Uterus (tissue), 4 donors: ENCODE measurements around the gene FOSB. TPM values are rescaled to one million over a fixed set of nuclear protein-coding genes. Genes with fewer than 3 reads are reported as not detected.

ENCODE experiments used
- DNase-seq, 2 donors: peaks; one replicate each; pipeline ENCODE4 v3.0.0-alpha.2; 2019 to 2020
- H3K27ac ChIP-seq, 2 donors: fragments of 200-600 bp; sonication (generic); 1 replicate in 1 of 2; 2 replicates in 1 of 2; pipeline ENCODE4 v1.5.1; 2016 to 2018
- H3K27me3 ChIP-seq, 2 donors: fragments of 200-600 bp; sonication (generic); one replicate each; pipeline ENCODE4 v1.5.1; 2018 to 2019; ENCODE audit warnings: control low read depth in 1 of 2
- H3K36me3 ChIP-seq, 2 donors: fragments of 200-600 bp; sonication (generic); one replicate each; pipeline ENCODE4 v1.5.1; 2019; ENCODE audit warnings: control low read depth in 1 of 2
- H3K4me1 ChIP-seq, 2 donors: fragments of 200-600 bp; sonication (generic); one replicate each; pipeline ENCODE4 v1.5.1; 2018 to 2019; ENCODE audit warnings: control low read depth in 1 of 2
- H3K4me3 ChIP-seq, 2 donors: fragments of 200-600 bp; sonication (generic); 1 replicate in 1 of 2; 2 replicates in 1 of 2; pipeline ENCODE4 v1.5.1; 2018 to 2019; ENCODE audit warnings: mild to moderate bottlenecking in 1 of 2
- H3K9me3 ChIP-seq, 2 donors: fragments of 200-600 bp; sonication (generic); one replicate each; pipeline ENCODE4 v1.5.1; 2019; ENCODE audit warnings: control low read depth in 1 of 2
- CTCF ChIP-seq, 4 experiments: fragments of 200-600 bp in 2 of 4; fragments of 450-650 bp in 2 of 4; sonication (generic) in 2 of 4; IDR thresholded peaks; one replicate each; pipeline ENCODE4 v1.5.1; 2016 to 2019; ENCODE audit warnings: antibody characterized with exemption in 4 of 4, mild to moderate bottlenecking in 2 of 4, moderate library complexity in 1 of 4
- POLR2A ChIP-seq, 2 donors: fragments of 450-650 bp; IDR thresholded peaks; one replicate each; pipeline ENCODE4 v1.6.1; 2016; ENCODE audit warnings: antibody characterized with exemption in 2 of 2, mild to moderate bottlenecking in 1 of 2, moderate library complexity in 1 of 2
- intact Hi-C: fragments of 100-400 bp; cut with DNase I; formaldehyde crosslinking; loops from one replicate; pipeline ENCODE4 v1.15.1; 2023; ENCODE audit warnings: low total_unique reads
- total RNA-seq, 4 donors: library from RNA; depleted of rRNA in 3 of 4; stranded (reverse); fragments of >200 nt in 3 of 4; gene quantifications; one replicate each; pipeline versions ENCODE4 v1.1.0 to v1.2.4, GENCODE V29; 2014 to 2023
- donor health status: DM: yes; HTN: yes; CAD: no.

The FOSB gene
- total RNA-seq, 4 donors from 2014 or later: 8.1 to 52.1 (median 28.6) TPM; not detected in 1

- TF ChIP-seq CTCF (IDR thresholded peaks at IDR 0.05) (no peak), POLR2A (IDR thresholded peaks at IDR 0.05) (no peak)
- peak overlapping the region in 1 of 2 donors; percentile 69 for H3K4me3 ChIP-seq
- no peaks in the 10 kb centered on the region for H3K27me3 ChIP-seq
- peaks cover 3 to 17% of the 10 kb centered on the region in 2 donors for H3K4me1 ChIP-seq
- DNase-seq: no peak
- intact Hi-C loops: no loop called here
- no peaks in the 10 kb centered on the region for H3K9me3 ChIP-seq
- no peak overlapping the region for H3K27ac ChIP-seq
- H3K36me3 ChIP-seq: no peaks in the 10 kb centered on the region
Observed at GRCh38 chr19:45470762-45471081, 2.9 kb downstream of the FOSB start.

DNA sequence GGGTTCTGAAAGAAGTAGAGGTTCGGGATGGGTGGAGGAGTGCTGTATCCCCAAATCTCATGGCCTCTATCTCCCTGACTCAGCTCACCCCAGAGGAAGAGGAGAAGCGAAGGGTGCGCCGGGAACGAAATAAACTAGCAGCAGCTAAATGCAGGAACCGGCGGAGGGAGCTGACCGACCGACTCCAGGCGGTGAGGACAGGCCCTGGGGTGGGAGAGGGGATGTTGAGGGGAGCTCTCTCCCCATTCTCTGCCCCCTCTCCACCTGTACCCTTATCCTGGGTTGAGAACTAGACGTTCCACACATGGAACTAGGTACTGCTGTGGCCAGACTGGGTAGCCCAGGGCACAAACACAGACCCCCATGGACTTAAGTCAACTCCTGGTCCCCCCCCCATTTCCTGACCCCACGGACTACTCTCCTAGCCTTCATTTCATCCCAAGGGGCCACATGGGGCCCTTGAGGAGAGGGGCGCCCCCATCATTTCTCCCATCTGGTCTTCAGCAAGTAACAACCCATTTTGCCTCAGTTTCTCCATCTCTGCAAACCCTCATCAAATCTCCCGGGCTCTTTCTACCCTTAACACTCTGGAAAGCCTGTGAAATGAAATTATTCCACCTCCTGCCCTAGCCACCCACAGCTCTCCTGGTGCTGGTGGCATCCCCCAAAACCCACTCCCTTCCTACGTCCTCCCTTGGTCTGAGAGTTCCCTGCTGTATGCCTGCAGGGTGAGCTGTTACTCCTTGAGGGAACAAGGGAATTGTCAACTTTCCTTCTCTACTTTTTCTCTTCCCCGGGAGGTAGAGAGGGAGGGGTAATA, 3.5 kb downstream of the FOSB start:
- H3K4me1 ChIP-seq: peaks cover 3 to 17% of the 10 kb centered on the region in 2 donors
- no peaks in the 10 kb centered on the region for H3K27me3 ChIP-seq
- DNase-seq: no peak
- H3K36me3 ChIP-seq: no peaks in the 10 kb centered on the region
- H3K4me3 ChIP-seq: no peak overlapping the region
- no peak for TF ChIP-seq CTCF (IDR thresholded peaks at IDR 0.05)
- no peak for TF ChIP-seq POLR2A (IDR thresholded peaks at IDR 0.05)
- intact Hi-C loops: no loop called here
- no peaks in the 10 kb centered on the region for H3K9me3 ChIP-seq
- H3K27ac ChIP-seq: no peak overlapping the region

GRCh38 chr19:45471931-45472562, 4.3 kb downstream of the FOSB start:
- no peaks in the 10 kb centered on the region for H3K9me3 ChIP-seq
- intact Hi-C loops: no loop called here
- H3K36me3 ChIP-seq: no peaks in the 10 kb centered on the region
- no peak overlapping the region for H3K27ac ChIP-seq
- no peaks in the 10 kb centered on the region for H3K27me3 ChIP-seq
- peaks cover 3 to 17% of the 10 kb centered on the region in 2 donors for H3K4me1 ChIP-seq
- TF ChIP-seq CTCF (IDR thresholded peaks at IDR 0.05) (no peak), POLR2A (IDR thresholded peaks at IDR 0.05) (no peak)
- DNase-seq: no peak
- H3K4me3 ChIP-seq: no peak overlapping the region

- Histone ChIP-seq H3K4me3 (no peak overlapping the region), H3K27ac (no peak overlapping the region), H3K4me1 (peaks cover 3 to 17% of the 10 kb centered on the region in 2 donors), H3K36me3 (no peaks in the 10 kb centered on the region), H3K9me3 (no peaks in the 10 kb centered on the region), H3K27me3 (no peaks in the 10 kb centered on the region)
- no peak for DNase-seq
- intact Hi-C loops: no loop called here
- TF ChIP-seq CTCF (IDR thresholded peaks at IDR 0.05) (no peak), POLR2A (IDR thresholded peaks at IDR 0.05) (no peak)
Observed at GRCh38 chr19:45472563-45473366, 5.0 kb downstream of the FOSB start.

- intact Hi-C loops: no loop called here
- Histone ChIP-seq H3K4me1 (peaks cover 3 to 13% of the 10 kb centered on the region in 2 donors), H3K27ac (no peak overlapping the region), H3K36me3 (no peaks in the 10 kb centered on the region), H3K4me3 (no peak overlapping the region), H3K9me3 (no peaks in the 10 kb centered on the region), H3K27me3 (no peaks in the 10 kb centered on the region)
- no peak for DNase-seq
- TF ChIP-seq POLR2A (IDR thresholded peaks at IDR 0.05) (no peak), CTCF (IDR thresholded peaks at IDR 0.05) (no peak)
Observed at GRCh38 chr19:45473367-45473681, 5.5 kb downstream of the FOSB start.
